Measurements from ENCODE around the gene APBB2. TPM values are rescaled to one million over a fixed set of nuclear protein-coding genes. Genes with fewer than 3 reads are reported as not detected.

Gene APBB2
- total RNA-seq, 4 donors from 2014 or later: 42.4 to 95.8 (median 51.3) TPM

DNA sequence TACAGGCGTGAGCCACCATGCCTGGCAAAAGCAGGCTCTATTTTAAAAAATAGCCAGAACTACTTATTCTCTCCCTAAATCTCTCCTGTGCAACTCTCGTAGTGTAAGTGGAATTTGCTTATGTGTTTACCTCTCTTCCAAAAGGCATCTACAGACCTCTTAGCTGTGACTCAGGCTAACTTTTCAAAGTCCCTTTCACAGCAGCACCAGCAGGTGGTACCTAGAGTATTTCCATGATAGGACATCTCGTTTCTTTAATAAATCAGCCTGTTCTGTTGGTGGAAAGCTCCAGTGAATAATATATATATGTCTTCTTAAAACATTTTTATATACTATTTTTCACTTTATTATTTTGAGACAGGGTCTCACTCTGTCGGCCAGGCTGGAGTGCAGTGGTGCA lies 375.6 kb downstream of the APBB2 start:
- WGBS: 90% methylated on average over 4 of the region's 4 CpGs

DNA sequence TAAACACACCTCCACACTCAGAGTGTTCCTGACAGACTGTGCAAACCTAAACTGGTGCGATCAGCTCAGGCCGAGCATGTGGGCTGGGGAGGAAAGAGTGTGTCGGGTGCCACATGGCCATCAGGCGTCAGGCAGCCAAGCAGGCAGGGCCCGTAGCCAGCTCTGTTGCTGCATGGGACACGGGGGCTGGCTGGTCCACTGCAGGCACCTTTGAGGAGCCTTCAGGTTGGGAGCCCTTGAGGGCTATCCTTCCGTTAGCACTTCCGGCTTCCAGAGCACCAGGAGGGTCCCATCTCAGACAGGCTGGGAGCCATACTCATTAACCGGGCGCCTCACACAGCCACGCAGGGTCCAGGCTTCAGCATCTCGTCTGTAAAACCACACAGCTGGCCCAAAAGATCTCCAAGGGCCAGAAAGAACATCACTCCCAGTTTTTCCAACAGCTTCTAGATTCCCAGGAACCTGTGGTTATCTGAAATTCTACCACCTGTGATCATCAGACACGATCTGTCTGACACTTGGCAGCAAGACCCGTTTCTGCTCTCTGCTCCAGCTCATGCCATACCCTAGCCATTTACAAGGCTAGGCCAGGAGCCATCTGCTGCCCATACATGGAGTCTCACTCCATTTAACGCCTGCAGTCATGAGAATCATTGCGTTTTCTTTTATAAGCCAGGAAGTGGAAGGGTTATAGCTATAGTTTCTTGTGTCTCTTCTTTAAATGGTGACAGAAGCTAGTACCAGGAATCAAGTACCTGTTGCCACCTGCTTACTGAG lies 377.1 kb downstream of the APBB2 start:
- peak in 1 of 2 donors; percentile 36 for DNase-seq (ENCODE audit: low spot score in 2 of 2)
- H3K4me3 ChIP-seq: no peak overlapping the region
- H3K27ac ChIP-seq: no peak overlapping the region
- 81% methylated on average over 14 of the region's 16 CpGs for WGBS
- H3K27me3 ChIP-seq: no peaks in the 10 kb centered on the region
- H3K9me3 ChIP-seq: no peaks in the 10 kb centered on the region
- no peaks in the 10 kb centered on the region for H3K4me1 ChIP-seq
- TF ChIP-seq, protein P1, sequence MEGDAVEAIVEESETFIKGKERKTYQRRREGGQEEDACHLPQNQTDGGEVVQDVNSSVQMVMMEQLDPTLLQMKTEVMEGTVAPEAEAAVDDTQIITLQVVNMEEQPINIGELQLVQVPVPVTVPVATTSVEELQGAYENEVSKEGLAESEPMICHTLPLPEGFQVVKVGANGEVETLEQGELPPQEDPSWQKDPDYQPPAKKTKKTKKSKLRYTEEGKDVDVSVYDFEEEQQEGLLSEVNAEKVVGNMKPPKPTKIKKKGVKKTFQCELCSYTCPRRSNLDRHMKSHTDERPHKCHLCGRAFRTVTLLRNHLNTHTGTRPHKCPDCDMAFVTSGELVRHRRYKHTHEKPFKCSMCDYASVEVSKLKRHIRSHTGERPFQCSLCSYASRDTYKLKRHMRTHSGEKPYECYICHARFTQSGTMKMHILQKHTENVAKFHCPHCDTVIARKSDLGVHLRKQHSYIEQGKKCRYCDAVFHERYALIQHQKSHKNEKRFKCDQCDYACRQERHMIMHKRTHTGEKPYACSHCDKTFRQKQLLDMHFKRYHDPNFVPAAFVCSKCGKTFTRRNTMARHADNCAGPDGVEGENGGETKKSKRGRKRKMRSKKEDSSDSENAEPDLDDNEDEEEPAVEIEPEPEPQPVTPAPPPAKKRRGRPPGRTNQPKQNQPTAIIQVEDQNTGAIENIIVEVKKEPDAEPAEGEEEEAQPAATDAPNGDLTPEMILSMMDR (IDR thresholded peaks at IDR 0.05): no peak
- TF ChIP-seq EP300 (IDR thresholded peaks at IDR 0.05): no peak
- peaks cover 28% of the 10 kb centered on the region for H3K36me3 ChIP-seq

More for the DNA sequence above, 375.6 kb downstream of the APBB2 start:
- H3K4me1 ChIP-seq: no peaks in the 10 kb centered on the region
- H3K4me3 ChIP-seq: no peak overlapping the region
- H3K27me3 ChIP-seq: no peaks in the 10 kb centered on the region
- TF ChIP-seq POLR2AphosphoS5 (IDR thresholded peaks at IDR 0.05) (no peak), POLR2A (IDR thresholded peaks at IDR 0.05) (no peak), EP300 (IDR thresholded peaks at IDR 0.05) (no peak)
- TF ChIP-seq, protein P1 (IDR thresholded peaks at IDR 0.05): no peak
- peaks cover 24% of the 10 kb centered on the region for H3K36me3 ChIP-seq
- H3K27ac ChIP-seq: no peak overlapping the region
- DNase-seq (ENCODE audit: low spot score in 2 of 2): no peak
- no peaks in the 10 kb centered on the region for H3K9me3 ChIP-seq

DNA sequence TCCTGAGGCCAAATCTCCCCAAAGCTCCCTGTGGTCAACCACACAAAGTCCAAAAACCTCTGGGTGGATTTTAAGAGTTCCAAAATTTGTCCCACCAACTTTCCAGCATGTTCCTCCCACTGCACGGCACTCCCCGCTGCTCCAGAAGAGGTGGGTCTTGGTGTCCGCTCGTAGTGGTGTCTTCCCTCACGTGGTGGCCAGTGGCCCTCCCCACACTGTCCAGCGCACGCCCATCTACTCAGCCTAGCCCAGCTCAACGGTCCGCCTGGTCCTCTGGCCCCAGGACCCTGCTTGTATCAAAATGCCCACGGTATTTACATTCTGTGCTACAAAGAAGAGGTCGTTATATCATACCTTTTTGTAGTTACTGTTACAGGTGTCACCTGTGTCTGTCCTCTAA lies 381.1 kb downstream of the APBB2 start:
- TF ChIP-seq, protein P1 (IDR thresholded peaks at IDR 0.05): no peak
- TF ChIP-seq POLR2AphosphoS5 (IDR thresholded peaks at IDR 0.05) (no peak), POLR2A (IDR thresholded peaks at IDR 0.05) (no peak), EP300 (IDR thresholded peaks at IDR 0.05) (no peak)
- Histone ChIP-seq H3K9me3 (no peaks in the 10 kb centered on the region), H3K36me3 (peaks cover 45% of the 10 kb centered on the region), H3K27me3 (no peaks in the 10 kb centered on the region), H3K4me1 (no peaks in the 10 kb centered on the region), H3K4me3 (no peak overlapping the region), H3K27ac (no peak overlapping the region)
- WGBS: 95% methylated on average over 11 of the region's 11 CpGs
- DNase-seq (ENCODE audit: low spot score in 2 of 2): no peak

DNA sequence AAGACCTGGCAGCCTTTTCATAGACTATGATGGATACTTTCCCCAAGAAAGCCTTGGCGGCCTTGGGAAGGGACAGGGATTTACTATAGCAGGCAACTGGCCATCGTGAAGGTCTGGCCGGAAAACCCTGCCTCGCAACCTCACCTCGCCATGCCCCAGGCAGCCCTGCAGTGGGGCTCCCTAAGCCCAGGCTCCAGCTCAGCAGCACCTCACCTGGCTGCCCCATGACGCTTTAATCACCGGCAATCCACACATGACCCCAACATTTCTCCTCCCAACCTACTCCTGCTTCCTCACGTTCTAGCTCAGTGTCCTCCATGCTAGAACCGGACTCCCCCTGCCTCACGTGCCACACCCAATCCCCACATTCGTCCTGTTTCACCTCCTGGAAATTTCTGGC lies 382.2 kb downstream of the APBB2 start:
- Histone ChIP-seq H3K36me3 (peaks cover 47% of the 10 kb centered on the region), H3K27me3 (no peaks in the 10 kb centered on the region)
- TF ChIP-seq, protein P1 (IDR thresholded peaks at IDR 0.05): no peak
- TF ChIP-seq POLR2AphosphoS5 (IDR thresholded peaks at IDR 0.05) (no peak), EP300 (IDR thresholded peaks at IDR 0.05) (no peak), POLR2A (IDR thresholded peaks at IDR 0.05) (no peak)

DNA sequence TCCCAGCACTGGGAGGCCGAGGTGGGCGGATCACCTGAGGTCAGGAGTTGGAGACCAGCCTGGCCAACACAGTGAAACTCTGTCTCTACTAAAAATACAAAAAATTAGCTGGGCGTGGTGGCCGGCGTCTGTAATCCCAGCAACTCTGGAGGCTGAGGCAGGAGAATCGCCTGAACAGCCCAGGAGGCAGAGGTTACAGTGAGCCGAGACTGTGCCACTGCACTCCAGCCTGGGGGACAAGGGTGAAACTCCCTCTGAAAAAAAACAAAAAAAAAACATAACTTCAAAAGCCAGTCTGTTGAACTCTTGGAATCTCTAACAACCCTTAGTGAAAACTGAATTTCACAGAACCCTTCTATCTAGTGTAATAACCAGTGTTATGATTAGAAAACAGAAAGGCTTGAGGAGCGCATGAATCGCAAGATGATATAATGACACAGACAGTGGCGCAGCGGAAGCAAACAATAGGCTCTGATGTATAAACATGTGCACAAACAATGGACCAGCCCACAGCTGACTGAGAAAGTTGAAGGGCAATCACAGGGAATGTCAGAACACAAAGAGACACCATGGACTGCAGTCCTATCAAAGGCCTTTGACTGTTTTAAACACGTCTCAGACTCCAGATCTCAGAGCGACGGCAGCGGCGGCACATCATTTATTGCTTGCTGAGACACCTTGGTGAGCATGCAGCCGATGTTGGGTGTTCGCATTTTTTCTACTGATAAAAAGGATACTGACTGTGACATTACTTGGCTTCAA lies 383.0 kb downstream of the APBB2 start:
- peaks cover 55% of the 10 kb centered on the region for H3K36me3 ChIP-seq
- no peak for DNase-seq (ENCODE audit: low spot score in 2 of 2)

More for the DNA sequence above, 382.2 kb downstream of the APBB2 start:
- no peaks in the 10 kb centered on the region for H3K9me3 ChIP-seq
- no peak overlapping the region for H3K4me3 ChIP-seq
- DNase-seq (ENCODE audit: low spot score in 2 of 2): no peak
- H3K4me1 ChIP-seq: no peaks in the 10 kb centered on the region
- H3K27ac ChIP-seq: no peak overlapping the region
- 92% methylated on average over 11 of the region's 11 CpGs for WGBS

More for the DNA sequence above, 383.0 kb downstream of the APBB2 start:
- Histone ChIP-seq H3K27ac (no peak overlapping the region), H3K4me3 (no peak overlapping the region), H3K9me3 (no peaks in the 10 kb centered on the region), H3K4me1 (no peaks in the 10 kb centered on the region), H3K27me3 (no peaks in the 10 kb centered on the region)
- TF ChIP-seq POLR2A (IDR thresholded peaks at IDR 0.05) (no peak), EP300 (IDR thresholded peaks at IDR 0.05) (no peak), POLR2AphosphoS5 (IDR thresholded peaks at IDR 0.05) (no peak)
- TF ChIP-seq, protein P1 (IDR thresholded peaks at IDR 0.05): no peak
- 93% methylated on average over 18 of the region's 18 CpGs for WGBS
